Left renal cortex interstitium (tissue), 4 donors: ENCODE results near the gene PJA2. TPM values are rescaled to one million over a fixed set of nuclear protein-coding genes. Genes with fewer than 3 reads are reported as not detected.

ENCODE experiments used
- DNase-seq, 4 donors: peaks; one replicate each; pipeline ENCODE4 v3.0.0-alpha.2; 2013; ENCODE audit warnings: low read depth in 4 of 4, low spot score in 2 of 4, missing footprints in 1 of 4
- polyA plus RNA-seq, 4 donors: library from polyadenylated mRNA; unstranded; fragments of 120-200 nt; gene quantifications; one replicate each; pipeline ENCODE4 v1.2.1, GENCODE V29; 2013; ENCODE audit not compliant: insufficient read length in 4 of 4

PJA2 gene
- polyA plus RNA-seq, 4 donors: 107 to 155 (median 135) TPM

DNA sequence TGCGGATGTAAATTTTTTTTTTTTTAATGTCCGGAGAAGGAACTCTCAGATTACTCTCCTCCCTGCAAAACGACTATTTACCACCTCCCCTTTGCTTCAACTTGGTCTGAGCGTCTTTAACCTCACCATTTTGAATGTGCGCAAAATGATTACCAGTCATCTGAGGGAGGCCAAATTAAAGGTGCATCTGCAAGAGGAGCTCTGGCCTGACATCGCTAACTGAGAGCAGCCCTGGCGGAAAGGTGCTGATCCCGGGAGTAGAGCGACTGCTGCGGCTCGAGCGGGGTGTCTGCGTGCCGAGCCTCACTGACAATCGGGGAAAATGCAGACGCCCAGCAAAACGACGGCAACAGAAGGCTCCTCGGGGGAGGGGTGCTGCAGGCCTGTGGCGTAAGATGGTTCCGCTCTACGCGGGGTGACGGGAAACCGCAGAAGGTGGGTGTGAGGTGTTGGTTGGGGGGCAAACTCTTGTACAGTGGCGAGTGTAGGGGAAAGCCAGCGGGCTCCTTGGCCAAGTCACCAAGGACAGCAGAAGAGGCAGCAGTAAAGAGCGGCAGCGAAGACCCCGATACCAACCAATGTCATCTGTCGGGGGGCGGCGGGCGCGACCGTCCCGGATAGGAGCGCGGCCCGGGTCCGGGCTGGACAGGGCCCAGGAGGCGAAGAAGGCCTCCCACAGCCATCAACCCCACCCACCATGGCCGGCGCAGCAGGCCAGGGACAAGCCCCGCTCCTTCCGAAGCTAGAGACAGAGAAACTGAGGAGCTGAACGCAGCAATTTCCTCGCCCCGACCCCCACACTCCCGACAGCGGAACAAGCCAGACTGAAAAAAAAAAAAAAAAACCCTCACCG lies 557 bp downstream of the PJA2 start:
- peak; percentile 49 to 79 (median 66) for DNase-seq

- DNase-seq: no peak
Measured at GRCh38 chr5:109407913-109408312, 1.9 kb downstream of the PJA2 start.

DNA sequence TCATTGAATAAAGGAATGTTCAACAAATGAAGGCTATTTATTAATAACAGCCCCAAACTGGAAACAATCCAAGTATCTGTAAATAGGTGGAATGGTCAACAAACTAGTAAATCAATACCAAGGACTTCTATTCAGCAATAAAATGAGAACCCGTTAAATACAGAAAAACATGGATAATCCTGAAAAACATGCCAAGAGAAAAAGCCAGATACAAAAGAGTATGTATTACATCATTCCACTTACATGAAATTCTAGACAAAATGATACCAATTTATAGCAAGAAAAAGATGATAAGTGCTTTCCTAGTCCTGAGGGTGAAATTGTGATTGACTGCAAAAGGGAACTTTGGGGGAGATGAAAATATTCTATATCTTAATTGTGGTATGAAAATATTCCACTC lies 3.1 kb downstream of the PJA2 start:
- DNase-seq: no peak

DNA sequence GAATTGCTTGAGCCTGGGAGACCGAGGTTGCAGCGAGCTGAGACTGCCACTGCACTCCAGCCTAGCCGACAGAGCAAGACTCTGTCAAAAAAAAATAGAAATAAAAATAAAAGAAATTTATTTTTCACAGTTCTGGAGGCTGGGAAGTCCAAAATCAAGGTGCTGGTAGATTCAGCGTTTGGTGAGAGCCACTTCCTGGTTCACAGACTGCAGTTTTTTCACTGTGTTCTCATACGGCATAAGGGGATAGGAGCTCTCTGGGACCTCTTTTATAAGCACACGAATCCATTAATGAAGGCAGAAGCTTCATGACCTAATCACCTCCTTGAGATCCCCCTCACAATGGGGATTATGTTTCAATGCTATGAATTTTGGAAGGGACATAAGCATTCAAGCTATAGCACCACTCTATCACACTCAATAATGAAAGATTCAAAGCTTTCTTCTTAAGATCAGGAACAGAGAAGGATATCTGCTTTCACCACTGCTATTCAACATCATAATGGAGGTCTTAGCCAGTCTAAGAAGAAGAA lies 5.3 kb downstream of the PJA2 start:
- DNase-seq: no peak

- no peak for DNase-seq
Measured at GRCh38 chr5:109403469-109403868, 6.3 kb downstream of the PJA2 start.

GRCh38 chr5:109399092-109399759 lies 10.5 kb downstream of the PJA2 start:
- DNase-seq: no peak

DNA sequence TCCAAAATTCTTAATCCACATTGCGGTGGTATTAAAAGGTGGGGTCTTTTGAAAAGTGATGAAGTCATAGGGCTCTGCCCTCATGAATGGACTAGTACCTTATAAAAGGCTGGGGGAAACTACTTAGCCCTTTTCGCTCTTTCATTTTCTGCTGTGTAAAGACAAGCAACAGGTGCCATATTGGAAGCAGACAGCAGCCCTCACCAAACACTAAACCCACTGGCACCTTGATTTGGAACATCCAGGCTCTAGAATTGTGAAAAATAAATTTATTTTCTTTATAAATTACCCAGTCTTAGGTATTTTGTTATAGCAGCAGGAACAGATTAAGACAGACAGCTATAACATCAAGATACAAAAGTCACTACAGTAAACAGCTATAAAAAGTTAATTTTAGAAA lies 12.8 kb downstream of the PJA2 start:
- no peak for DNase-seq

DNA sequence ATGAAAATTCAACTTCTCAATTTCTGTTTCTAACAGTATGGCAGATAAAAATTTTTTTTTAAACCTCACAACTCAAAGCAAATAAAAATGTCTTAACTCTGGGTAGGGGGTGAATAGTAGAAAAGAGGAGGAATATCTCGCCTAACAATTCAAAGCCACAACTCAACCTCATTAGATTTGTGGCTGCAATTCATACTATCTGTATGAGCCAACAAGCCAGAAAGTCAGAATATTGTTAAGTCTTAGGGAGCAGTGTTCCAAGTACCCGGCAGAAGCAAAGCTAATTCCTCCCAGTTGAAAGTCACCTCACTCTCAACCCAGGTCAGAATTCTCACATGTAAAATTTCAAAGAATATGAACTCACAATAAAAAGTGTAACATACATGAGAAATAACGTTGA lies 15.0 kb downstream of the PJA2 start:
- no peak for DNase-seq

- no peak for DNase-seq
Measured at GRCh38 chr5:109390188-109390587, 19.6 kb downstream of the PJA2 start.

GRCh38 chr5:109388407-109388806 lies 21.4 kb downstream of the PJA2 start:
- no peak for DNase-seq

DNA sequence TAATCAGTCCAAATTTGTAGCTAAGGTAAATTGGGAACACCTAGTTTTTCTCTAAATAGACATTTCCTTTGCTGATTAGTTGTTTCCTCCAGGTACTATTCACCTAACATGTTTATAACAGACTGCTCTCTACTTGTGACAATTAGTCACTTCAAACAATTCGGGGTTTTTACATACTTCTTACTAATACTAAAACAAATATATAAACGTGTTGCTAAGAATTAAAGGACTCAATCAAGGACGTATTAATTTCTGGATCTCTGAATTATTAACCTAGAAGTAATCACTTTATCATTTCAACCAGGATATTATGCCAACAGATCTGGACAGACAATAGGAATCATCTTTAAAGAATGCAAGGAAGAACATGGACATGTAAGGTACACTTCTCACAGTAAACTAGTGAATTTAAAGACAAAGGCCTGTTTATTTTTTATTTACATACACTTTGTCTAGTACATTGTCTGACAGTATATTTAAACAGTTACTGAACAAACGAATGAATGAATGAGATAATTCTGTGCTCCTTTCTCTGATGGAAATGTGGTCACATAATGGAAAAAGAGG lies 22.3 kb downstream of the PJA2 start:
- DNase-seq: no peak

- no peak for DNase-seq
Measured at GRCh38 chr5:109378095-109378494, 31.7 kb downstream of the PJA2 start.

GRCh38 chr5:109374625-109375024 lies 35.1 kb downstream of the PJA2 start:
- DNase-seq: no peak

GRCh38 chr5:109373932-109374331 lies 35.8 kb downstream of the PJA2 start:
- DNase-seq: no peak

DNA sequence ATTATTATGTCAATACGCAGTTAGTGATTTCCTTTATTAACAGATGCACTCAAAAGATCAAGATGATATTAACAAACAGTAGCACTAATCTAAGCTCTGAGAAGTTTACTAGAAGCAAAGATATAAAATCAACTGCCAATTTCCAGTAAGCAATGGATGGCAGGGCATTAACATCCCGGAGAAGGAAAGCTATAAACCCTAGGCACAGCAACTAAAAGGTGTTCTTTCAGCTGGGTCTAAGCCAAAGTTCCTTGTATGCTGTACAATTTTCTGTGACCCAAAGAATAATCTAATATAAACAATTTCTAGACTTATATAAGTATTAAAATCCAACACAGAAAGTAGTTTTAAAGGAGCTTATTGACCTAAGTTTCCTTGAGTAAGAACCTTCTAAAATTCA lies 39.4 kb downstream of the PJA2 start:
- no peak for DNase-seq

GRCh38 chr5:109365653-109366052 lies 44.1 kb downstream of the PJA2 start:
- no peak for DNase-seq

DNA sequence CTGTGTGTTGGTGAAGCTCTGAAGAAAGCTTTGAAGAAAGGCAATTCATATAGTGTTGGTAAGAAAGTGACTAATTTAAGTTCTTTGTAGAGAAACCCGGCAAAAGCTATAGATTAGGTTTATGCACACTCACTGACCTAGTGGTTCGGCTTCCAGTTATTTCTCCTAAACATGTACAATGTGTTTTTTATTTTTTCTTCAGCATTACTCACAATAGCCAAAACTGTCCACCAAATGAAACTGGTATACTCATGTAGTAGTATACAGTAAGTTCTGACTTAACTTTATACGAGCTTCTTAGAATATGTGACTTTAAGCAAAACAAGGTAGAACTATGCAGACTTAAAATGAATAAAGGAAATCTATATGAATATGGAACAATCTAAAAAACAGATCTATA lies 44.8 kb downstream of the PJA2 start:
- no peak for DNase-seq

- no peak for DNase-seq
Measured at GRCh38 chr5:109359642-109360041, 50.1 kb downstream of the PJA2 start.

DNA sequence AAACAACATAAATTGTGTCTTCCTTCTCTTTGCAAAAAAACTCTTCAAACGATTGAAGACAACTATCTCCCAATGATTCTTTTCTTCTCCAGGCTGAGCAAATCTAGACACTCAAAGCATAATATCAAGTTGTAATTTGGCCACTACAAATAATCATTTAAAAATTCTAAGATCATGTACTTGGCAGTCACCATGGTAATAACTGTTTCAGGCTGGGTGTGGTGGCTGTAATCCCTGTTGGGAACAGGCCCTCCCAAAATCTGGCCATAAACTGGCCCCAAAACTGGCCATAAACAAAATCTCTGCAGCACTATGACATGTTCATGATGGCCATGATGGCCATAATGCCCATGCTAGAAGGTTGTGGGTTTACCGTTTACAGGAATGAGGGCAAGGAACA lies 52.0 kb downstream of the PJA2 start:
- no peak for DNase-seq

- no peak for DNase-seq
Measured at GRCh38 chr5:109354761-109355160, 55.0 kb downstream of the PJA2 start.

DNA sequence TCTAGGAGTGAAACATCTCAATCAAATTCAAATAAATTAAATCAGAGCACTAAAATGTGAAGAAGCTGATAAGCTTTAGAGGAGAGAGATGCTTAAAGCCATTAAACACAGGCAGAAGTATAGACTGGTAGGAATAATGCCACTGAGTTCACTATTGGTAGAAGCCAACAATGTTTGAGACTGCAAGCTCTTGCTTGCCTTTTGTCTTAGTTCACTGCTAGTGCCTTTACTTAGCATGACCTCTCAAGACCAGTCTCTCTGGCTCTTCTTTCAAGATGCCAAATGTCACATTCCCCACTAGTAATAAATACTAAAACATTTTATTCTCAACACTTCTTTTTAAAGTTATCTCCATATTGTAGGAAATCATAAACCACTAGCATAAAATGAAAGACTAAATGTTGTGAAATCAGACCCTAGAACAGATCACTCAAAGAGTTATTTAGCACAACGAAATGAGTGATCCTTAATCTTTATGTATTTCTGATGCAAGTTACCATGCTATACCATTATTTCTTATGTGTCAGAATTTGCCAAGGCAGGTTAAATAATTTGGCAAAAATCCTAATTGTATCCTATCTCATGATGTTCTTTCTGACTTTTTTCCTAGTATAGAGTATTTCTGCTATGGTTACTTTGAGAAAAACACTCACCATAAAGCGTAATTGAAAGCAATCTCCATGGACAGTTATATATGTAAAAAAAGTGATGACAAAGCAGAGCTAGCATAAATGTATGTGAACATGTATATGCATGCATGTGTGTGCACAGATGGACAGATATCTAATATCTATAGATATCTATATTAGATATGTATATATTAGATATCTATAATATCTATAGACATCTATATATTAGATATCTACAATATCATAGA lies 57.5 kb downstream of the PJA2 start:
- no peak for DNase-seq
